Measurements from ENCODE around the gene SQSTM1.

- no peak for TF ChIP-seq CTCF (IDR thresholded peaks at IDR 0.05)
- TF ChIP-seq EZH2 (IDR thresholded peaks at IDR 0.05; ENCODE audit: borderline replicate concordance, insufficient read depth, low read depth, low read length, poor library complexity, severe bottlenecking) = no peak
These were observed 8.2 kb downstream of the SQSTM1 start for GRCh38 chr5:179828756-179829421.

Data from B cell (primary cell).